Activated T-cell treated with anti-CD3 and anti-CD28 coated beads for 4 hours (primary cell): ENCODE data around the gene ATRIP.
"Not testable (repeated sequence)": the region's sequence is repeated elsewhere in the genome, so short reads cannot be mapped to it uniquely, and the experiment has no call there.

Source experiments
- DNase-seq: peaks from one replicate; pipeline ENCODE4 v3.0.0-alpha.2; 2020

ATRIP gene

DNA sequence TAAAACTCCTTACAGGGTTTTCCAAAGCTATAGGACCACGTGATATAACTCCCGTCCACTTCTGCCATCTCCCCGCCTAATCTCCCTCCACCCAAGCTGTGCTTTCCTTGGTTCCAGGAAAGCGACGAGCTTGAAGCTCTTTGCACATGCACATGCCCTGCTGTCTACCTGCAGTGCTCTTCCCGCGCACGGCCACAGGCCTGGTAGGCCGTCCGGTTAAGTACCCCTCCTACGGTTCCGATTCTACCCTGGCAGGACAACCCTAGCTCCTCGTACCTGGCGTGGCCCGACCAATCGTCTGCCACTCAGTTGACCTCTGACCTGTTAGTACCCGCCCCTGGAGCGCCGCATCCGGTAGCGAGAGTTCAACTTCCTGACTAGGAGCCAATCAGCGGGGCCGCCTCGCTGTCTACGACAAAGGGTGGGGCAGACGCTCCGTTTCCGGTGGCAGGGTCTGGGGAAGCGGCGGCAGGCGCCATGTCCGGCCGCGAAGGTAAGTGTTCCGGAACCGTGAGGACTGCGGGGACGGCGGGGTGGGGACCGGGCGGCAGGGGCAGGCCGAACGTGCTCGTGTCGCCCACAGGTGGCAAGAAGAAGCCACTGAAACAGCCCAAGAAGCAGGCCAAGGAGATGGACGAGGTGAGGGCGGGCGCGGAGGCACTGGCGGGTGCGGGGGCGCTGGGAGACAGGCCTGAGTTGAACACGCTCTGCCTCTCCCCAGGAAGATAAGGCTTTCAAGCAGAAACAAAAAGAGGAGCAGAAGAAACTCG lies 6.5 kb upstream of the ATRIP start, which contains the start of the genes CCDC51 and TMA7:
Gene CCDC51 (minus strand): TSS at position 300 of the 770 bp plus-strand sequence. CDS start 4,991 bp downstream, outside the sequence.
Gene TMA7 (plus strand): TSS at position 438 of the 770 bp plus-strand sequence. CDS start 40 bp downstream, at position 478.
- DNase-seq = peak; percentile 97

GRCh38 chr3:48440590-48440958 lies 6.0 kb upstream of the ATRIP start:
- DNase-seq = no peak

- no peak for DNase-seq
Measured at GRCh38 chr3:48441940-48442339, 4.6 kb upstream of the ATRIP start.

DNA sequence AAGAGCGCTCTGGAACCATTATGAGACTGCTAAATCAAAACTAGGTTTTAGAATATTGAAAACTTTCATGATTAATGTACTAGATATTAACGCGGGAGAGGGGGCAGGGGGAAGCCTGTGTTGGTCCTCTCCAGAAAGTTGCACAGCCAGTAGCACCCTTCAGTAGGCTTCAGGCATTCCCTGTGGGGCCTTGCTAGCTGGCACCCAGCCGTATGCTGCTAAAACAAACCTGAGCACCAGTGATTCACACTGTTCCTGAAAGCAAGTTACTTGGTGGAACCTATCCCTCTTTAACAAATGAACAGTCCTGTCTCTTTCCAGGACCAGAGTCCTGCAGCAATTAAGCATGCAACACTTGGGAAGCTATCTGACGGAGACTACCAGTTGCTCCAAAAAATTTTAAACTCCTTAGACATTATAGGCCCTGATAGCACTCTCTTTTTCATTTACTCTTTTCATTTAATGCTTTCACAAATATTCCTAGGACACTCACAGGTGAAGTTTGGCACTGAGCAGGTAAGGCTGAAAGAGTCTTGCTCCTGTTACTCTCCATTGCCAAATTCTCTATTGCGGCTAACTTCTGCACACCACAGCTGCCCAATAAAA lies 1.2 kb upstream of the ATRIP start:
- no peak for DNase-seq

DNA sequence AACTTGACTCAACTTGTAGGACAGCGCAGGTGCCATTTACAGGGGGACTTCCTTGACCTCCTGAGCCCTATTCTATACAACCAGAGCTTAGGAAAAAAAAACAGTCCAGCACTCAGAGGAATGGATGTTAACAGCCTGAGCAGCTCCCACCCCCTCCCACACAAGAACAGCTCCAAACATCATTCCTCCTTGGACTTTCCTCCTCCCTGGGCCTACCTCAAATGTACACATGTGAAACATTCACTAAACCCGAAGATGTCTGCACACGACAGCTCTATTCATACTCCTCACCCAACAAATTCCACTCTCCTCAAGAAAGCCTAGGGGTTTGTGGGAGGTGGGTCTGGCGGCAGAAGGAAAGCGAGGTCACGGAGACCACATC lies 503 bp upstream of the ATRIP start:
- DNase-seq = no peak

DNA sequence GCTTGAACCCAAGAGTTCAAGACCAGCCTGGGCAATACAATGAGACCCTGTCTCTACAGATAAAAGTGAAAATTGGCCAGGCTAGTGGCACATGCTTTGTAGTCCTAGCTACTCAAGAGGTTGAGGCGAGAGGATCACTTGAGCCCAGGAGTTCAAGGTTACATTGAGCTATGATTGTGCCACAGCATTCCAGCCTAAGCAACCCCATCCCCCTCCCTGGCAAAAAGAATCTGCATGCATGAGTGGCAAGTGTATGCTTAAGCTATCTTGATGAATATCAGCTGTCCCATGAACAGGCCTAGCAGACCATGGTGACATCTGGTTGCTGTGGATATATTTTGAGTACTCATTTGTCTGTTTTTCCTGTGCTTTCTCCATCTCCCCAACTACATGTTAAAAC lies 4.7 kb downstream of the ATRIP start:
- DNase-seq = no peak

- DNase-seq = no peak
Measured at GRCh38 chr3:48456456-48456855, 9.9 kb downstream of the ATRIP start.

GRCh38 chr3:48459331-48459730 lies 12.8 kb downstream of the ATRIP start:
- DNase-seq = no peak

DNA sequence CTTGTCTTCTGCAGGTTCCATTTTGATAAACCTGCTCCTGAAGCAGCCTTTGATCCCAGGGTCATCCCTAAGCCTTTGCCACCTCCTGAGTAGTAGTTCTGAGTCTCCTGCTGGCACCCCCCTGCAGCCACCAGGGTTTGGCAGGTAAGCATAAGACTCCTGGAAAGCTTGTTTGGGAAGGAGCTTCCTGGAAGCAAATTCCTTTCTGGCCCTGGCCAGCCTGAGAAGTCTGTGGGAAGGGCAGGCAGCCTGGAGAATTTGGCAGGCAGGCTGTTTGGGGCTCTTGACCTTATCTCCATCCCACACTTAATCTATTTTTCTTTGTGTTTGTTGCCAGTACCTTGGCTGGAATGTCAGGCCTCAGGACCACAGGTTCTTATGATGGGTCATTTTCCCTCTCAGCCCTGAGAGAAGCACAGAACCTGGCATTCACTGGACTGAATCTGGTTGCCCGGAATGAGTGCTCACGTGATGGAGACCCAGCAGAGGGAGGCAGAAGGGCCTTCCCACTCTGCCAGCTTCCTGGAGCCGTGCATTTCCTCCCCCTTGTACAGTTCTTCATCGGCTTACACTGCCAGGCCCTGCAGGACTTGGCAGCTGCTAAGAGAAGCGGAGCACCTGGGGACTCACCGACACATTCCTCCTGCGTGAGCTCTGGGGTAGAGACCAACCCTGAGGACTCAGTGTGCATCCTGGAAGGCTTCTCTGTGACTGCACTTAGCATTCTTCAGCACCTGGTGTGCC lies 13.4 kb downstream of the ATRIP start:
- no peak for DNase-seq

DNA sequence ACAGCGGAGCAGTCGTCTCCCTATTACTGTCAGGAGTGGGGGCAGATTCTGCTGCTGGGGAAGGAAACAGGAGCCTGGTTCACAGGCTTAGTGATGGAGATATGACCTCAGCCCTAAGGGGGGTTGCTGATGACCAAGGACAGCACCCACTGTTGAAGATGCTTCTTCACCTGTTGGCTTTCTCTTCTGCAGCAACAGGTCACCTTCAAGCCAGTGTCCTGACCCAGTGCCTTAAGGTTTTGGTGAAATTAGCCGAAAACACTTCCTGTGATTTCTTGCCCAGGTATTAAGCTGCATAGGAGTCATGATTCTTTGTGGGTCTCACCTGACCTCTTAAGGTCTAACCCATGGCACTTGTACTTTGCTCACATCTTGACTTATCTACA lies 14.0 kb downstream of the ATRIP start:
- no peak for DNase-seq

DNA sequence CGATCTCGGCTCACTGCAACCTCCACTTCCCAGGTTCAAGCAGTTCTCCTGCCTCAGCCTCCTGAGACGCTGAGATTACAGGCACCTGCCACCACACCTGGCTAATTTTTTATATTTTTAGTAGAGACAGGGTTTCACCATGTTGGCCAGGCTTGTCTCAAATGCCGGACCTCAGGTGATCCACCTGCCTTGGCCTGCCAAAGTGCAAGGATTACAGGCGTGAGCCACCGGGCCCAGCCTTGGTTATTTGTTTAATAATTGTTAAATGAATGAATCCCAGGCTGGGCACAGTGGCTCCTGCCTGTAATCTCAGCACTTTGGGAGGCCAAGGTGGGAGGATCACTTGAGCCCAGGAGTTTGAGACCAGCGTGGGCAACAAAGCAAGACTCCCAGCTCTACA lies 15.2 kb downstream of the ATRIP start:
- not testable (repeated sequence) for DNase-seq

DNA sequence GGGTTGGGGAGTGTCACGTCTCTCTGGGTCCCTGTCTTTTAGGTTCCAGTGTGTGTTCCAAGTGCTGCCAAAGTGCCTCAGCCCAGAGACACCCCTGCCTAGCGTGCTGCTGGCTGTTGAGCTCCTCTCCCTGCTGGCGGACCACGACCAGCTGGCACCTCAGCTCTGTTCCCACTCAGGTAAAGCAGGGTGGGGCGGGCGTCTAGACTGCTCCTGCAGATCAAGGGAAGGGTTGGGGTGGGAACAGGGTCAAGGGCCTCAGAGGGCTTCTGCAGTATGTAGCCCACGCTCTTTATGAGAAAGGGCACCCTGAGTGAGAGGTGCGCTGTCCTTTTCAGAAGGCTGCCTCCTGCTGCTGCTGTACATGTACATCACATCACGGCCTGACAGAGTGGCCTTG lies 17.2 kb downstream of the ATRIP start:
- DNase-seq = no peak

- DNase-seq = no peak
Measured at GRCh38 chr3:48464713-48465221, 18.2 kb downstream of the ATRIP start.

GRCh38 chr3:48465237-48465530 lies 18.6 kb downstream of the ATRIP start:
- DNase-seq = no peak

- peak; percentile 66 for DNase-seq
Measured at GRCh38 chr3:48465531-48466378, 19.2 kb downstream of the ATRIP start.

- no peak for DNase-seq
Measured at GRCh38 chr3:48466386-48467109, 20.0 kb downstream of the ATRIP start.

DNA sequence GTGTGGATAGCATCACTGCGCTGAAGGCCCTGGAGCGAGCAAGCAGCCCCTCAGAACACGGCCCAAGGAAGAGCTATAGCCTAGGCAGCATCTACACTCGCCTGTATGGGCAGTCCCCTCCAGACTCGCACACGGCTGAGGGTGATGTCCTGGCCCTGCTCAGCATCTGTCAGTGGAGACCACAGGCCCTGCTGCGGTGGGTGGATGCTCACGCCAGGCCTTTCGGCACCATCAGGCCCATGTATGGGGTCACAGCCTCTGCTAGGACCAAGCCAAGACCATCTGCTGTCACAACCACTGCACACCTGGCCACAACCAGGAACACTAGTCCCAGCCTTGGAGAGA lies 20.5 kb downstream of the ATRIP start:
- no peak for DNase-seq

DNA sequence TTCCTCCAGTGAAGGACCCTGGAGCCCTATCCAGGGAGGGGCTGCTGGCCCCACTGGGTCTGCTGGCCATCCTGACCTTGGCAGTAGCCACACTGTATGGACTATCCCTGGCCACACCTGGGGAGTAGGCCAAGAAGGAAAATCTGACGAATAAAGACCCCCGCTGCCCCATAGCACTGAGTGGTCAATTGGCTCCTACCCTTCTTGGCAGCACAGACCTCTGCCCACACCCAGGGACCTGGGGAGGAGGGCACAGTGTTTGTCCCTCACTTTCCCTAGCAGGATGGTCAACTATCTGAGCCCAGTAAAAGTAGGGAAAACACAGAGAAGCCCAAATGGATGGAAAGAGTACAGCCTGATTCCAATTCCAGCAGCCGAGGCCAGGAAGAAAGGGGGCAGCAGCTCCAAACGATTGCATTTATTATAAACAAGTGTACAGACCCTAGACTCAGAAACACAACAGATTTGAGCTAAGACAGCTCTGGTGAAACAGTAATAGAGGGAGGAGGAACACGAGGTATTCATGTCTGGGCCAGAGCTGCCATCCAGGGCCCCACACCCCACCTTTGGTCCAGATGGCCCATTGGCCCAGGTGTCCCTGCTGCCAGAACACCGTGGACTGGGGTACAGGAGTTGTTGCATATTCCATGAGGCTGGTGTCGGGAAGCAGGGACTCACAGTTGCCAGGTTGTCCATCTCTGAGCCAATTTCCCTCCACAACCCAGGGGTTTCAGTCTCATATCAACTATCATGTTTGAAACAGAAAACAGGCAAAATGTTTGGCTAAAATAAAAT lies 21.1 kb downstream of the ATRIP start:
- DNase-seq = no peak

DNA sequence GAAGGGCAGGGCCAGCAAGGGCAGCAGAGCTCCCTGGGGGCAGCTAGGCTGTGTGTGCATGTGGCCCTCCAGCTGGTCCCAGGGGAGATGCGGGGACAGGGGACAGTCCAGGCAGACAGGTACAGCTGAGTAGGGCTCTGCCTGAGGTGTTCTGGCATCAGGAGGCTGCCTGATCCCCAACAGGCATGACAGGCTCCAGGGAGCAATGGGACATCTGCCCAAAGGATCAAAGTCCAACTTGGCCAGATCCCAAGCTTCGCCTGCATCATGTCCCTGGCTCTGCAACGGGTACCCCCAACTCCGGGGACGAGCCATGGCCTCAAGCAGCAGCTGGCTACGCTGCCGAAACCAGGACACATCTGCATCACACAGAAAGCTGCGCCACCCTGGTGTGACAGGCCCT lies 21.8 kb downstream of the ATRIP start:
- DNase-seq = no peak

DNA sequence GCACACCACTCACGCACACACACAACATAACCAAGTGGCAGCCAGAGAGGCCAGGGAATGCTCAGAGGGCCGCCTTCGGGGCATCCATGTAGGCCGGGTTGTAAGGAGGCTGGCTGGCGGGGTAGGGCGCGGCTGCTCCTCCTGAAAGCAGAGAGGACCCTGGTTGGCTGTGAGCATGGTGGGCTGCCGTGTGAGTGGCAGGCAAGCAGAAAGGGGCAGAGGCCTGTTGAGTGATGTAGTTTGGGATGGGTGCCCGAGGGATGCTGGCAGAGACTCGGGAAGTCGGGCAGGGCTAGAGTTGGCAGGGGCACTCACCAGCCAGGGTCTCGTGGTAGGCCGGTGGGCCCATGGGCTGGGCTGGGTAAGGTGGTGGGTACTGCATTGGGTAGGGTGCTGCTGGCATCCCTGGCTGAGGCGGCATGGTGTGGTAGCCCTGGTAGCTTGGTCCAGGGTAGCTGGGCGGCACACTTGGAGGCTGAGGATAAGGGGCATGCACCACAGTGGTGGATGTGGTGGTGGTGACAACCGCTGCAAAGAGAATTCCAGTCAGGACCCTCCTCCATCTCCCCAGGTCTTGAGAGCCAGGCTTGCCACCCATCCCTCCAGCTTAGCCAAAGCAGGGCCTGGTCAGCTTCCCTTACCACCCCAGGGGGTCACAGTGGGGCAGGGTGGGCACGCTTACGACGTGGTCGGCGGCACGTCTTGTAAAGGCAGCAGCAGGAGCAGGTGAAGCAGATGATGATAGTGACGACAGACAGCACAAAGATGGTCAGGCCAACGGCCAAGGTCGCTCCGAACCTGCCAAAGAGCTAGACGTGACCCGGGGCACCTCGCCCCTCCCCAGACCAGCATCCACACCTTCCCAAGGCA lies 22.7 kb downstream of the ATRIP start:
- DNase-seq = no peak

GRCh38 chr3:48470286-48470685 lies 23.7 kb downstream of the ATRIP start:
- no peak for DNase-seq
